C1 segment of cervical spinal cord (tissue), 14 donors: ENCODE measurements around the gene SNRPB.

ENCODE experiments used
- DNase-seq, 14 donors: peaks; one replicate each; lab custom pipeline; 2025; lab: John Stamatoyannopoulos, UW

The SNRPB gene

DNA sequence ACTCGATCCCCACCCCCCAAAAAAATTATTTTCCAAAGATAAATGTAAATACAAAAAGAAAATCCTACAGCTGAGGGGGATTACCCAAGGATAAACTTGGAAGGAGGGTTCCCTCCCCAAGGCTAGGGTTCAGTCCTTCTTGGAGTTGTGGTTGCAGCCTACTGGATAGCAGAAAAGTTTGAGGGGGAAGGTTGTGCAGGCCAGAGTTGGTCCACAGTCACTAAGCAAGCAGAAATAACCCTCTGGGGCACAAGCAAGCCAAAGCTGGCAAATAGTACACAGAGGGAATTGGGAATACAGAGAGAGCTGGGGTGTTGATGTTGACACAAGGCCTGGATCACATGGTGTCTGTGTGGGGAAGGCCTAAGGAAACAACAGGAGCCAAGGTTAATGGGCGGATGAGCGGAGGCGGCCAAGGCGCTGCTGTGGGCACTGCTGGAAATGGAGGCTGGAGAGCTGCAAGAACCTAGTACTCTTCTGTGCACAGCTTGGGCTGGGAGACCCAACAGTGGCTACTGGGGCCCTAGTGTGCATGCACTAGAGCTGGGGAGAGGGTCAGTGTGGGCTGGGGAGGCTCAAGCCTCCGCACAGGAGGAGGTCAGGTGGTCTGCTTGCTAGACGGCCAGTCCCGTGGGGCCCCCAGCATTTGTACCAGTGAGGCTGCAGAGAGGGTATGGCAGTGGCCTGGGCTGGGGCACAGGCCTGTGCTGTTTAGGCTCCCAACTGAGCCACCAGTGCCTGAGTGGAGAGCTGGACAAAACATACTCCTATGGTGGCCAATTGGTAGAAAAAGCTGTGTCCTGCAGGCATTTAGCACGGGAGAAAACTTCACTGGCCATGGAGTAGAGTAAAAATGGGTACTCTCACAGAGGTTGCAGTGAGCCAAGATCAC, 5.5 kb upstream of the SNRPB start:
- DNase-seq: no peak

DNA sequence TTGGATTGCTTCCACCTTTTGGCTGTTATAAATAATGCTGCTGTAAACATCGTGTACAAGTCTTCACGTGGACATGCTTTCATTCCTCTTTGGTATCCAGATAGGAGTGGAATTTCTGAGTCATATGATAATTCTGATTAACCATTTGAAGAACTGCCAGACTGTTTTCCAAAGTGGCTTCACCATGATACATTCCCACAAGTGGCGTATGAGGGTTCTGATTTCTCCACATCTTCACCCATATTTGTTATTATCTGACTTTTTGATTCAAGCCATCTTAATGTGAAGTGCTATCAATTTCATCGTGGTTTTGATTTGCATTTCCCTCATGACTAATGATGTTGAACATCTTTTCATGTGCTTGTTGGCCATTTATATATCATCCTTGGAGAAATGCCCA, 2.9 kb upstream of the SNRPB start:
- no peak for DNase-seq

DNA sequence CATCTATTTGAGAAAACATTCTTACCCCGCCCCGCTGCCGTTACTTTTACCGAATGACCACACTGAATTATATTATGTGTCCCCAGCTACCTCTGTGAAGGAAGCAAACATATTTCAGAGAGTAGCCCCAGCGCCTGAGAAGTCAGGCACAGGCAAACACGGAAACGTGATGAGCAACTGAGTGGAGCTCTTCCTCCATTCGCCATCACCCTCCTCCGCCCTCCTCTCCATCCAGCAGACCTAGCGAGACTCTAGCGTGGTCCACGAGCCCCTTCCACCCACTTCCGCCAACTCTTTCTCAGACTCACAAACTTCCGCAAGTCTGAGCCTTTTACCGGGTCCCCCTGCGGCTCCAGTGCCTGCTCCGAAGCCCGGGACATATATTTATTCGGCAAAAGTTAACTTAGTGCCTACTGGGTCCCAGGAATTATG, 582 bp downstream of the SNRPB start:
- peak in 5 of 14 donors; percentile 41 to 73 (median 55) for DNase-seq

DNA sequence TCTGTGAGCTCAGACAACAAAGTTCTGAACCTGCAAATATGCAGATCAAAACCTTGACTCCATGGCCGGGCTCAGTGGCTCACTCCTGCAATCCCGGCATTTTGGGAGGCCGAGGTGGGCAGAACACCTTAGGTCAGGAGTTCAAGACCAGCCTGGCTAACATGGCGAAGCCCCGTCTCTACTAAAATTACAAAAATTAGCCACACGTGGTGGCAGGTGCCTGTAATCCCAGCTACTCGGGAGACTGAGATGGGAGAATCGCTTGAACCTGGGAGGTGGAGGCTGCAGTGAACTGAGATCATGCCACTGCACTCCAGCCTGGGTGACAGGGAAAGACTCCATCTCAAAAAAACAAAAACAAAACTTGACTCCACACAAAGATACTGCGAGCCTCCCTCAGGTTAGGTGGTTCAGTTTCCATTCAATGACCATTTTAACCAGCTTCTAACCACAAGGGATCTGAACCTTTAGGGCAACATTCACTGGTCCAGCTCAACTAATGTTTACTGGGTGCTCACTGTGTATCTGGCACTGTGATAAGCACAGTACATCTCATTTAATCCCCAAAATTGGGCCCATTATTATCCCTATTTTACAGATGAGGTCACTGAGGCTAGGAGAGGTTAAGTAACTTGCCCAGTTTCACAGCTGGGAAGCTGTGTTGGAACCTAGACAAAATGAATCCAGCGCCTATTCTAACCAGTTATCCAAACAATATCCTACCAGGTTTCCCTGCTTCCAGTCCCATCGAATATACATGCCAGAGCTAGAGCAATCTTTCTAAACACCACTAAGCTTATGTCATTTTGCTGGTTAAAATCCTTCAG, 1.8 kb downstream of the SNRPB start:
- no peak for DNase-seq

DNA sequence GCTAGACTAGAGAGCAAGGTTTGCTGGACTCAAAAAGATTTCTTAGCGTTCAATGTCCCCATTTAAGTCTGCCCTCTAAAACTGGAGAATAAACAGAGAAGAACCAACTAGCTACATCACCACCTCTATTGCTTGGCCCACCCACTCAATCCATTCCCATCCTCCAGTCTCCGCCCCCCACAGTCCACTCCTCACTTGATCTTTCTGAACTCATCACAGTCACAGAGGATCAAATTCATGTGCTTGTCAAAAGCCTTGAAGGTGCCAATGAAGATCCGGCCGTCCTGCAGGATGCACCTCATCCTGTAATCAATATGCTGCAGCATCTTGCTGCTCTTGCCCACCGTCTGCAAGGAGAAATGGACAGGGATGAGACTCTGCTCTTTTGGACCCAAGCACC, 3.2 kb downstream of the SNRPB start:
- DNase-seq: no peak

DNA sequence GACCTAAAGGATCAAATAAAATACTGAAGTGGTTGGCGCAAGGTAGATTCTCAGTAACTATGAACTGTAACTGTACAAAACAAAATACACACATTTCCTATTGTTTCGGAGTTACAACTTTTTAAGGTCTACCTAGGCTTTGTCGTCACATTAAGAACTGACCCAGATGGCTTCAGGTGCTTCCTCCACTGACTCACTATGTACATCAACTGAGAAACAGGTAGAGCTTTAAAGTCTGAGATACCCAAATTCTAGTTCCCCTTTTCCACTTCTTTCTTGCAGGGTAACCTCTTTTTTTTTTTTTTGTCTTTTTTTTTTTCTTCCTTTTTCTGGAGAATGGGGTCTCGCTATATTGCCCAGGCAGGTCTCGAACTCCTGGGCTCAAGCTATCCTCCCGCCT, 5.5 kb downstream of the SNRPB start:
- DNase-seq: no peak

DNA sequence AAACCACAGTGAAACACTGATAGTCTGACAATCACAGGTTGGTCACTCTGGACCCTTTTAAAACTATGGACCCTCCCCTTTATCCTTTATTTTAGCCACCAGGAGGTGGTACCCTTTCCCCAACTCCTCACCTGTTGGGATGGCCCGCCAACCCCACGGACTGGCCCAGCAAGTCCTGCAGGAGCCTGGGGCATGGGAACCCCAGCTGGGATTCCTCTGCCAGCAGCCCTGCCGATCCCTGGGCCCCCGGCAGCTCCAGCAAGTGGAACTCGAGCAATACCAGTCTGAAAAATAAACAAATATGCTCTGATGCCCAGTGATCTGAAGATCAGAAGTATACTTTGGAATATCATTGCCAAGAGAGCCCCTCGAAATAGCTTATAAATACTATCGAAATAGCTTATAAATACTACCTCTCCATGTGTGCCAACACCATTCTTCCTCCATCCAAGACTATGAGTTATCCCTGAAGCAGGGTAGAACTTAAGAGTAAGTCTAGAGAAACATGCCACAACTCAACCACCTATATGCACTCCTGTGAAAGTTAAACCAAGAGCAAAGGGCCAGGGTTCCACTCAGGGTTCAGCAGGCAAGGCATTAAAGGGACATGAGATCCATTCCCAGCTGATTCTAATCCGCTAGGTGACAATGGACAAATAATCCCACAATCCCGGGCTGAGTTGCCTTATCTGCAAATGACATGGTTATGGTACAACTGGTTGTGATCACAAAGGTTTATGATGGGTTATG, 6.8 kb downstream of the SNRPB start:
- no peak for DNase-seq

DNA sequence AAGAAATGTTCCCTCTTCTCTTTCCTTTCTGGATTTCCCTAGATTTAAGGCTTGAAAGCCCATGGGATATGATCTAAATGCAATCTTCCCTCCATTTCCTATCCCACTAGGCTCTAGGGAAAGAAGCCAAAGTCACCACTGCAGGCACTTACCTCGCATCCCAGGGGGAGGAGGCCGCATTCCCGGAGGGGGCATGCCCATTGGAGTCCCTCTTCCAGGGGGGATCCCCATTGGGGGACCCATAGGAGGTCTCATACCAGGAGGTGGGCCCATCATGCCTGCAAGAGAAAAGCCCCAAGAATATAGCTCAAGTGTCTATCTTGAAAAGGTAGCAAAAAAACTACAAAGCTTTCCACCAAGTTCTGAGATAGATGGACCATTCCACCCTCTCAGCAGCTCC, 8.1 kb downstream of the SNRPB start:
- no peak for DNase-seq

DNA sequence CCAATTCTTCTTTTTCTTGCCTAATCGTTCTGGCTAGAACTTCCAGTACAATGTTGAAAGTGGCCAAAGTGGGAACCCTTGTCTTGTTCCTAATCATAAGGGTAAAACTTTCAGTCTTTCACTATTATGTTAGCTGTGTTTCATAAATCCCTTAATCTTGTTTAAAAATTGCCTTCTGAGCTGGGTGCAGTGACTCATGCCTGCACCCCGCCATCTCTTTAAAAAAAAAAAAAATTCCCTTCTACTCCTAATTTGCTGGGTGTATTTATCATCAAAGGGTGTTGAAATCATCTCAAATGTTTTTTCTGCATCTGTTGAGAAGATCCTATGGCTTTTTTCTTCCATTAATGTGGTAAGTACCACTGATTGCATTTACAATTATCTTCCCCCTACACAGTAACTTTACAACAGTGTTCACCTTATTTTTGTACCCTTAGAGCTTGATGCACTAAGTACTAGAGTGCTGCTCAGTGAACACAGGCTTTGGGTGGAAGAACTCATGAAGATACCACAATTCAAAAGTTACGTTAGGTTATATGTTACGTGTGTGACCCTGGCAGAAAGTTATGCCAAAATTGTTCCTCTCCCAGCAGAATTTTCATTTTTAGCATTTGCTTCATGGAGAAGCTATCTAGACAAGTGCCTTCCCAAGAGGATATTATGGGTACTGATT, 9.7 kb downstream of the SNRPB start:
- no peak for DNase-seq

DNA sequence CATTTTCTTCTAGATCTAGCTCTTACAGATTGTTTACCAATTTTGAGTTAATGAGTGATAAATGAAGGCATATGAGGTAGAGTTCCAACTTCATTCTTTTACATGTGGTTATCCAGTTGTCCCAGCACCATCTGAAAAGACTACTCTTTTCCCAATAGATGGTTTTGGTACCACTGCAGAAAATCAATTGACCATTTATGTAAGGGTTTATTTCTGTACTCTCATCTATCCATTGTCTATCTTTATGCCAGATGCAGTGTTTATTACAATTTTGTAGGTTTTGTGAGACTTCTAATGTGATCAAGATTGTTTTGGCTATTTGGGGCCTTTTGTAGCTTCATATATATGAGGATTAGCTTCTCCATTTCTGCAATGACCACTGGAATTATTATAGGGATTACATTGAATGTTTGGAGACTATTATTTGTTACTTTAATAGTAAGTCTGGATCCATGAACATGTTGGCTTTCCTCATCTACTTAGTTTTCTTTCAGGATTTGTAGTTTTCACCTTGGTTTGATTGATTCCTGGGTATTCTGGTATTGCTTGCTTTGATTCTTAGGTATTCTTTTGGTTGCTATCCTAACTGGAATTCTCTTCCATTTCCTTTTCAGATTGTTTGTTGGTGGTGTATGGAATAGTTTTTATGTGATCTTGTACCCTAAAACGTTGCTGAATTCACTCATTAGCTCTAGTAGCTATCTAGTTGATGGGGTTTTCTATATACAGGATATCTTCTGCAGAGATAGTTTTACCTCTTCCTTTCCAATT, 10.4 kb downstream of the SNRPB start:
- no peak for DNase-seq

DNA sequence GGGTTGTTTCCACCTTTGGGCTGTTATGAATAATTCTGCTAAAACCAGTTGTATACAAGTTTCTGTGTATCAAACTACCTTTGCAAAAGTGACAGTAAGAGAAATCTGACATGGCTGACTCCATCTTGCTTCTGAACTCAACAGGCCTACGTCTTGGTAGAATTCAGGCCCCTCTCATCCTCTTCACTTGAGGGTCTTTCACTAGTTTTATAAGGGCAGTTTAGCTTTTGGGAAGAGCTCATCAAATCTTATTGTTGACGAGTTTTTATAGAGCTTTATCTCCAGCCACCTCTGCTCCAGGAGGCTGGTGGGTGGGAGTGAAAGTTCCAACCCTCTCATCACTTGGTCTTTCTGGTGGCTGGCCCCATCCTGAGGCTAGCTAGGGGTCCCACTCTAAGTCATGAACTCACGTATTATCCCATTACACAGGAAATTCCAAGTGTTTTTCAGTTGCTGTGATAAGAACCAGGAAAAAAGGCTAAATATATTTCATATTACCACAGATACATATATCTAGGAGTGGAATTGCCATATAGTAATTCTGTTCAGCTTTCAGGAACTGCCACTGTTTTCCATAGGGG, 11.6 kb downstream of the SNRPB start:
- no peak for DNase-seq

DNA sequence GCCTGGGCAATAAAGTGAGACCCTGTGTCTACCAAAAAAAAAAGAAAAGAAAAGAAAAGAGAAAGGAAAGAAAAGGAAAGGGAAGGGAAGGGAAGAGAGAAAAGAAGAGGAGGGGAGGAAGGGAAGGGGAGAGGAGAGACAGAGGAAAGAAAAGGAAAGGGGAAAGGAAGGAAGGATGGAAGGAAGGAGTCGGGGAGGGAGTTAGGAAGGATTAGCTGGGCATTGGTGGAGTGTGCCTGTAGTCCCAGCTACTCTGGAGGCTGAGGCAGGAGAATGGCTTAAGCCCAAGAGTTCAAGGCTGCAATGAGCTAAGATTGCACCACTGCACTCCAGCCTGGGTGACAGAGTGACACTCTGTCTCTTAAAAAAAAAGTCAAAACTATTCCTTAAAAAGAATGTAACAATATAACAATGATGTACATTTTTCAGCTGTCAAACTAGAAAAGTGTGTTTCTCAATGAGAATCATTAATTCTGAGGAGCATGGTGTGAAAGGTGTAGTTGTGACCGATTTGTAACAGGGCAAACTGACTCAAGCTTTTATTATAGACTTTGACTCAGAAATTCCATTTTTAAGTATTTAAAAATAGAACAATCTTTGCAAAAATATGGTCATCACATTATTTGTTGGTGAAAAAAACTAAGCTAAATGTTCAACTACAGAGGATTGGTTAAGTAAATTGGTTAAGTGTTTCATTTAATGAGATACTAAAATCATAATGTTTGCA, 14.7 kb downstream of the SNRPB start:
- DNase-seq: no peak

DNA sequence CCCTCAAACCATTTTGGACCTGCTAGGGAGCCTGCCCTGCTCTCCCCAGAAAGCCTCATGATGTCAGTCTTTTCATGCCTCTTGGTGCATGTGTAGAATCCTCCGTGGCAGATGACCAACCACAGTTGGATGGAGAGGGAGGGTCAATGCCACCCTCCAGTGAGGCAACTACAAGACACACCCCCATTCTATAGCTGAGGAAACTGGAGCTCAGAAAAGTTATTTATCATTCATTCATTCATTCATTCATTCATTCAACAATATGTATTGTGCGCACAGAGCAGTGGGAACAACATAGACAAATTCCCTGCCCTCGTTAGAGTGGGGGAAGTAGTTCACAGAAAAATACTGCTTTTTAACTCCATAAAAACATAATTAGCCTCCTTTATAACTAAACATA, 16.8 kb downstream of the SNRPB start:
- DNase-seq: no peak

DNA sequence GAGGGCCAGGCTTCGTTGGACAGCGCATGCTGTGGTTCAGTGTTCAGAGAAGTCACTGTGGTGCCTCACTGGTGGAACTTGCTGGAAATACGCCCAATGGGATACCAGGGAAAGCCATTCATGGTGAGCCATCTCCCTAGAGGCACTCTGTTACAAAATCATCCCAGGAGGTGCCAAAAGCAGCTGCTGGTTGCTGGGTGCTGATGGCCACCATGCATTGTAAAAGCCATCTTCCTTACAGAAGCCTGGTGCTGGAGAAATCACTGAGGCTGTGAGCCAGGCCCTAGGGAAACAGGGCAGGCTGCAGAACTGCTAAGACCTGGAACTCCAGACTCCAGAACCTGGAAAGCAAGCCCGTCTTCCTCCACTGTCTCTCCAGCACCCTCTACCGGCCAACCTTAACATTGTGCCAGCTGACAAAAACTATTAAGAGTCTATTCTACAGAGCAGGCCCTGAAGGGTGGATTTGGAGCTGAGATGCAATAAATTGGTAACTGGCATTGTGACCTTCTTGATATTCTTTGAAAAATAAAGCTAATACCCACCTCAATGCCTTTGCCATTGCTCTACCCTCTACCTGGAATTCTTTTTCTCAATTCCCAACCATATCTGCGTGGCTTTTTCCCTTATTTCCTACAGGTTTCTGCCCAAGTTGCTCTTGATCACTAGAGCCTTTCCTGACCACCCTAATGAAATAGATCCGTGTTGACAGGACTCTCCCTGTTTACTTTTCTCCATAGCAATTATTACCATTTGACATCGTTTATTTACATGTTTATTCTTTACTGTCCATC, 18.5 kb downstream of the SNRPB start:
- DNase-seq: peak in 12 of 14 donors; percentile 8 to 62 (median 28)

DNA sequence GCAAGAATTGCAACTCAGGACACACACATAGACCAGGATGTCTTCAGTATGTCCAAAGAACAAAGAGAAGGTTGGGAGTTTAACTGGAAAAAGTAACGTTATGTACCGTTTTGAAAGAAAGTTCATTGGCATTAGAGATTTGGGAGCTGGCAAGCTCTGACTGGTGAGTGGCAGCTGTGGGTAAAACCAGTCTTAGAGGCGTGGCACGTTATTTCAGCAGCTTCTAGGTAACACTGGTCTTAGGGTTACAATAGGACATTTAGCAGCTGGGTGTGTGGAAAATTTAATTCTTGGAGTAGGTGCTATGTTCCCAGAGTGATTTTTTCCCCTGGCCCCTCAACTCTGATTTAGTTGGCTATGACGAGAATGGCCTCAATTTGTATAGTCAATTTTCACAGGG, 19.2 kb downstream of the SNRPB start:
- no peak for DNase-seq

DNA sequence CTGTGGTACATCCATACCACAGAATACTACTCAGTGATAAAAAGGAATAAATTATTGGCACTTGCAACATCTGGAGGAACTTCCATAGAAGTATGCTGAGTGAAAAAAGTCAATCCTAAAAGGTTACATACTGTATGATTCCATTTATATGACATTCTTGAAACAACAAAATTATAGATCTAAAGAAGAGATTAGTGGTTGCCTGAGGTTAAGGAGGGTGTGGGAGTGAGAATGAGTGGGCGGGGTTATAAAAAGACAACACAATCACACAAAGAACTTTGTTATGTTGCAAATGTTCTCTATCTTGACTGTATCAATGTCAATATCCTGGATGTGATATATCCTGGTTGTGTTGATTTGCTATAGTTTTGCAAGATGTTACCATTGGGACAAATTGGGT, 21.2 kb downstream of the SNRPB start:
- DNase-seq: no peak

DNA sequence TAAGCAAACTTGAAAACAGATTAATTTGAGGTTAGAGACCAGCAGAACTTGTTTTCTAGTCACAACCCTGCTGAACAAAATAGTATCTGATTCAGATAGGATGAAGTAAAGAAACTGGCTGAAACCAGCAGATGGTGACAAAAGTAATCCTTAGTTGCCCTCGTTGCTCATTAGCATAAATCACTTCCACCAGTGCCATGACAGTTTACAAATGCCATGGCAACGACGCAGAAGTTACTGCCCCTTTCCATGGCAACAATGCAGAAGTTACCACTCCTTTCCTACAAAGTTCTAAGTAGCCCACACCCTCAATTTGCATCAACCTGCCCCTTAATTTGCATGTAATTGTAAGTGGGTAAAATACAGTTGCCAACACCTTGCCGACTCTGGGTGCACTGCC, 23.7 kb downstream of the SNRPB start:
- no peak for DNase-seq

DNA sequence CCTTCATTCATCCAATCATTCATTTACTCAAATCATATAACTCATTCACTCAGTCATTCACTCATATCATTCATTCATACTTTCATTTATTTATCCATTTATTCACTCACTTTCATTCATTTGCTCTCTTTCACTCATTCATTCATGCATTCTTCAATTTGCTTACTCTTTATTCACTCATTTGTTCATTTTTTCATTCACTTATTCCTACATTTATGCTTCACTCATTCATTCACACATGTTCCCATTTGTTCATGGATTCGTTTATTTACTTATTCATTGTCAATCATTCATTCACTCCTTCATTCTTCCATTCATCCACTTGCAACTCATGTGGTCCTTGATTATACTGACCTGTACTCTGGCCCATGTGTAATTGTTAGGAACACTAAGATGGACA, 39.4 kb downstream of the SNRPB start:
- DNase-seq: no peak

DNA sequence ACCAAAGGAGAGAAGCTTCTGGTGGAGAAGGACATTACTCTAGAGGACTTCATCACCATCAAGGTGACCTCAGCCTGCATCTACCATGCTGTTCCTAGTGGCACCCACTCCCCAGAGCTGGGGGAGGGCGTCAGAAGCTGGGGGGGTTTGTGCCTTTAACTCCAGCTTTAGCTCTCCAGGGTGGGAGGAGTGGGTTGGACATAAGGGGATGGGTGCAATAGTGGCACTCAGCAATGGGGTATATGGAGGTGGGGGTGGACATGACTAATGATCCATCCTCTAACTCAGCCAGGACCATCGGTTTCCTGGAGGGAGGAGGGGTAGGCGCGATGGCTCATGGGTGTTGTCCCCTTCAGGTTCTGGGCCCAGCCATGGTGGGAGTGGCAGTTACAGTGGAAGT, 40.1 kb downstream of the SNRPB start:
- no peak for DNase-seq
